ENCODE results near the gene CDT1.

CDT1 gene

GRCh38 chr16:88804173-88804551 lies 573 bp downstream of the CDT1 start:
- H2BK15ac ChIP-seq (ENCODE audit: low read depth, poor library complexity, severe bottlenecking) = peak overlapping the region; percentile 33
- H3K9me3 ChIP-seq (ENCODE audit: control insufficient read depth, low read length) = no peaks in the 10 kb centered on the region
- H4K8ac ChIP-seq (ENCODE audit: low read length) = no peak overlapping the region
- no peak overlapping the region for H2AFZ ChIP-seq (ENCODE audit: low read depth, low read length)
- no peak overlapping the region for H3K27ac ChIP-seq (ENCODE audit: low read length, poor library complexity, severe bottlenecking)
- H2BK120ac ChIP-seq (ENCODE audit: low read depth, low read length) = peak overlapping the region; percentile 64
- H3K18ac ChIP-seq (ENCODE audit: low read depth in 1 of 2, low read length in 2 of 2) = peak overlapping the region in 1 of 2 experiments; percentile 4
- H2BK12ac ChIP-seq (ENCODE audit: low read length in 2 of 2) = no peak overlapping the region
- no peak overlapping the region for H3K23ac ChIP-seq (ENCODE audit: low read length in 2 of 2)
- DNase-seq = no peak
- H4K91ac ChIP-seq (ENCODE audit: low read length) = no peak overlapping the region
- H3K4me2 ChIP-seq (ENCODE audit: low read length, poor library complexity, severe bottlenecking) = peak overlapping the region; percentile 64
- no peak overlapping the region for H3K14ac ChIP-seq (ENCODE audit: low read length in 2 of 2)
- no peaks in the 10 kb centered on the region for H3K27me3 ChIP-seq (ENCODE audit: control insufficient read depth in 1 of 2, insufficient read depth in 1 of 2, low read length in 2 of 2)
- H3K36me3 ChIP-seq (ENCODE audit: control insufficient read depth in 1 of 2, insufficient read depth in 2 of 2, low read depth in 1 of 2, low read length in 2 of 2) = peaks cover 29 to 41% of the 10 kb centered on the region in 2 experiments
- H2AK5ac ChIP-seq (ENCODE audit: low read length, severe bottlenecking) = no peak overlapping the region
- H2BK5ac ChIP-seq (ENCODE audit: low read depth, low read length, poor library complexity, severe bottlenecking) = no peak overlapping the region
- peaks cover 24% of the 10 kb centered on the region for H3K79me1 ChIP-seq (replicated peaks; ENCODE audit: low read length, poor library complexity, severe bottlenecking)
- no peak overlapping the region for H3K4ac ChIP-seq (ENCODE audit: low read depth in 1 of 2, low read length in 2 of 2)
- peaks cover 31% of the 10 kb centered on the region for H3K4me1 ChIP-seq (ENCODE audit: control insufficient read depth, insufficient read depth, low read depth, low read length)
- peak overlapping the region; percentile 64 to 74 for H3K4me3 ChIP-seq (ENCODE audit: insufficient read depth in 1 of 2, low read depth in 1 of 2, low read length in 2 of 2)
- 2% methylated on average over 13 of the region's 16 CpGs for WGBS
- peak overlapping the region; percentile 76 for H3K9ac ChIP-seq (ENCODE audit: low read length)

GRCh38 chr16:88804552-88805339 lies 1.2 kb downstream of the CDT1 start:
- H3K27me3 ChIP-seq (ENCODE audit: control insufficient read depth in 1 of 2, insufficient read depth in 1 of 2, low read length in 2 of 2) = no peaks in the 10 kb centered on the region
- H4K91ac ChIP-seq (ENCODE audit: low read length) = peak overlapping the region; percentile 64
- no peak for DNase-seq
- H4K8ac ChIP-seq (ENCODE audit: low read length) = peak overlapping the region; percentile 69
- H3K23ac ChIP-seq (ENCODE audit: low read length in 2 of 2) = peak overlapping the region in 1 of 2 experiments; percentile 6
- peak overlapping the region; percentile 33 for H2BK15ac ChIP-seq (ENCODE audit: low read depth, poor library complexity, severe bottlenecking)
- H2AK5ac ChIP-seq (ENCODE audit: low read length, severe bottlenecking) = no peak overlapping the region
- H3K9me3 ChIP-seq (ENCODE audit: control insufficient read depth, low read length) = no peaks in the 10 kb centered on the region
- H2BK12ac ChIP-seq (ENCODE audit: low read length in 2 of 2) = no peak overlapping the region
- peak overlapping the region; percentile 64 to 74 for H3K4me3 ChIP-seq (ENCODE audit: insufficient read depth in 1 of 2, low read depth in 1 of 2, low read length in 2 of 2)
- H3K4ac ChIP-seq (ENCODE audit: low read depth in 1 of 2, low read length in 2 of 2) = no peak overlapping the region
- 50% methylated on average over 38 of the region's 39 CpGs for WGBS
- peaks cover 36% of the 10 kb centered on the region for H3K4me1 ChIP-seq (ENCODE audit: control insufficient read depth, insufficient read depth, low read depth, low read length)
- peak overlapping the region; percentile 64 for H3K4me2 ChIP-seq (ENCODE audit: low read length, poor library complexity, severe bottlenecking)
- peak overlapping the region; percentile 76 for H3K9ac ChIP-seq (ENCODE audit: low read length)
- H3K18ac ChIP-seq (ENCODE audit: low read depth in 1 of 2, low read length in 2 of 2) = peak overlapping the region in 1 of 2 experiments; percentile 61
- no peak overlapping the region for H2AFZ ChIP-seq (ENCODE audit: low read depth, low read length)
- no peak overlapping the region for H3K27ac ChIP-seq (ENCODE audit: low read length, poor library complexity, severe bottlenecking)
- H3K36me3 ChIP-seq (ENCODE audit: control insufficient read depth in 1 of 2, insufficient read depth in 2 of 2, low read depth in 1 of 2, low read length in 2 of 2) = peaks cover 28 to 46% of the 10 kb centered on the region in 2 experiments
- no peak overlapping the region for H3K14ac ChIP-seq (ENCODE audit: low read length in 2 of 2)
- no peak overlapping the region for H2BK120ac ChIP-seq (ENCODE audit: low read depth, low read length)
- H3K79me1 ChIP-seq (replicated peaks; ENCODE audit: low read length, poor library complexity, severe bottlenecking) = peaks cover 25% of the 10 kb centered on the region
- H2BK5ac ChIP-seq (ENCODE audit: low read depth, low read length, poor library complexity, severe bottlenecking) = no peak overlapping the region

GRCh38 chr16:88805340-88805715 lies 1.7 kb downstream of the CDT1 start:
- Histone ChIP-seq H3K4me3 (ENCODE audit: insufficient read depth in 1 of 2, low read depth in 1 of 2, low read length in 2 of 2) (no peak overlapping the region), H3K27ac (ENCODE audit: low read length, poor library complexity, severe bottlenecking) (no peak overlapping the region), H3K9me3 (ENCODE audit: control insufficient read depth, low read length) (no peaks in the 10 kb centered on the region), H3K4me1 (ENCODE audit: control insufficient read depth, insufficient read depth, low read depth, low read length) (peaks cover 42% of the 10 kb centered on the region), H2BK15ac (ENCODE audit: low read depth, poor library complexity, severe bottlenecking) (no peak overlapping the region), H3K23ac (ENCODE audit: low read length in 2 of 2) (no peak overlapping the region), H2AFZ (ENCODE audit: low read depth, low read length) (no peak overlapping the region), H3K79me1 (replicated peaks; ENCODE audit: low read length, poor library complexity, severe bottlenecking) (peaks cover 30% of the 10 kb centered on the region), H4K8ac (ENCODE audit: low read length) (no peak overlapping the region), H2BK120ac (ENCODE audit: low read depth, low read length) (no peak overlapping the region), H3K27me3 (ENCODE audit: control insufficient read depth in 1 of 2, insufficient read depth in 1 of 2, low read length in 2 of 2) (no peaks in the 10 kb centered on the region), H2AK5ac (ENCODE audit: low read length, severe bottlenecking) (no peak overlapping the region), H3K36me3 (ENCODE audit: control insufficient read depth in 1 of 2, insufficient read depth in 2 of 2, low read depth in 1 of 2, low read length in 2 of 2) (peaks cover 30 to 52% of the 10 kb centered on the region in 2 experiments), H2BK12ac (ENCODE audit: low read length in 2 of 2) (no peak overlapping the region), H3K18ac (ENCODE audit: low read depth in 1 of 2, low read length in 2 of 2) (no peak overlapping the region), H3K14ac (ENCODE audit: low read length in 2 of 2) (no peak overlapping the region), H3K4ac (ENCODE audit: low read depth in 1 of 2, low read length in 2 of 2) (no peak overlapping the region), H4K91ac (ENCODE audit: low read length) (peak overlapping the region; percentile 64), H3K4me2 (ENCODE audit: low read length, poor library complexity, severe bottlenecking) (no peak overlapping the region), H3K9ac (ENCODE audit: low read length) (peak overlapping the region; percentile 76), H2BK5ac (ENCODE audit: low read depth, low read length, poor library complexity, severe bottlenecking) (no peak overlapping the region)
- DNase-seq = no peak
- 96% methylated on average over 22 of the region's 22 CpGs for WGBS

- H3K27ac ChIP-seq (ENCODE audit: low read length, poor library complexity, severe bottlenecking) = no peak overlapping the region
- H3K4me2 ChIP-seq (ENCODE audit: low read length, poor library complexity, severe bottlenecking) = no peak overlapping the region
- H3K9ac ChIP-seq (ENCODE audit: low read length) = no peak overlapping the region
- H3K9me3 ChIP-seq (ENCODE audit: control insufficient read depth, low read length) = no peaks in the 10 kb centered on the region
- no peak for DNase-seq
- H3K79me1 ChIP-seq (replicated peaks; ENCODE audit: low read length, poor library complexity, severe bottlenecking) = peaks cover 33% of the 10 kb centered on the region
- H3K23ac ChIP-seq (ENCODE audit: low read length in 2 of 2) = no peak overlapping the region
- no peak overlapping the region for H2AK5ac ChIP-seq (ENCODE audit: low read length, severe bottlenecking)
- H2AFZ ChIP-seq (ENCODE audit: low read depth, low read length) = no peak overlapping the region
- H2BK120ac ChIP-seq (ENCODE audit: low read depth, low read length) = no peak overlapping the region
- no peak overlapping the region for H2BK12ac ChIP-seq (ENCODE audit: low read length in 2 of 2)
- no peak overlapping the region for H2BK15ac ChIP-seq (ENCODE audit: low read depth, poor library complexity, severe bottlenecking)
- no peak overlapping the region for H3K4me3 ChIP-seq (ENCODE audit: insufficient read depth in 1 of 2, low read depth in 1 of 2, low read length in 2 of 2)
- H3K4me1 ChIP-seq (ENCODE audit: control insufficient read depth, insufficient read depth, low read depth, low read length) = peaks cover 48% of the 10 kb centered on the region
- WGBS = 98% methylated on average over 21 of the region's 21 CpGs
- H4K8ac ChIP-seq (ENCODE audit: low read length) = no peak overlapping the region
- no peak overlapping the region for H3K18ac ChIP-seq (ENCODE audit: low read depth in 1 of 2, low read length in 2 of 2)
- H3K27me3 ChIP-seq (ENCODE audit: control insufficient read depth in 1 of 2, insufficient read depth in 1 of 2, low read length in 2 of 2) = no peaks in the 10 kb centered on the region
- no peak overlapping the region for H3K4ac ChIP-seq (ENCODE audit: low read depth in 1 of 2, low read length in 2 of 2)
- no peak overlapping the region for H3K14ac ChIP-seq (ENCODE audit: low read length in 2 of 2)
- H3K36me3 ChIP-seq (ENCODE audit: control insufficient read depth in 1 of 2, insufficient read depth in 2 of 2, low read depth in 1 of 2, low read length in 2 of 2) = peaks cover 30 to 52% of the 10 kb centered on the region in 2 experiments
- peak overlapping the region; percentile 46 for H4K91ac ChIP-seq (ENCODE audit: low read length)
- H2BK5ac ChIP-seq (ENCODE audit: low read depth, low read length, poor library complexity, severe bottlenecking) = no peak overlapping the region
Measured at GRCh38 chr16:88805887-88806393, 2.4 kb downstream of the CDT1 start.

Data from mesenchymal stem cell (in vitro differentiated cells and primary cell).